Testis (tissue), 3 donors: Measurements from ENCODE around the gene TNPO3. TPM values are rescaled to one million over a fixed set of nuclear protein-coding genes. Genes with fewer than 3 reads are reported as not detected.

Experiments used
- DNase-seq: peaks from one replicate; pipeline ENCODE4 v3.0.0-alpha.2; 2019
- H3K27ac ChIP-seq, 2 donors: fragments of 200-600 bp; sonication (generic); one replicate each; pipeline ENCODE4 v1.5.1; 2019
- H3K27me3 ChIP-seq: fragments of 200-600 bp; sonication (generic); one replicate; pipeline ENCODE4 v1.5.1; 2019
- H3K36me3 ChIP-seq: fragments of 200-600 bp; sonication (generic); one replicate; pipeline ENCODE4 v1.5.1; 2017; ENCODE audit warnings: low read depth; ENCODE audit errors: missing control alignments
- H3K4me1 ChIP-seq: fragments of 200-600 bp; sonication (generic); one replicate; pipeline ENCODE4 v1.5.1; 2019
- H3K4me3 ChIP-seq, 2 donors: fragments of 200-600 bp; sonication (generic); one replicate each; pipeline ENCODE4 v1.5.1; 2017 to 2019
- H3K9me3 ChIP-seq: fragments of 200-600 bp; sonication (generic); one replicate; pipeline ENCODE4 v1.5.1; 2017
- POLR2A ChIP-seq: fragments of 450-650 bp; IDR thresholded peaks from one replicate; pipeline ENCODE4 v1.6.1; 2017; ENCODE audit warnings: antibody characterized with exemption, mild to moderate bottlenecking, moderate library complexity
- WGBS, 2 donors: methylation state at CpG; one replicate each; pipeline ENCODE4 v1.1.5; 2018; 5-methylcytosine and 5-hydroxymethylcytosine counted together
- intact Hi-C: fragments of 100-400 bp; cut with DNase I; formaldehyde crosslinking; loops from one replicate; pipeline ENCODE4 v1.15.1; 2023; ENCODE audit warnings: low total_unique reads
- polyA plus RNA-seq: library from polyadenylated mRNA; stranded (reverse); fragments of 350-450 nt; fragmentation: Illumina TruSeq; extraction: RNeasy Lipid Tissue Mini Kit (QIAGEN cat#74804); gene quantifications from one replicate; pipeline ENCODE4 v1.2.3, GENCODE V29; 2014; ENCODE audit warnings: low read depth, low replicate concordance; ENCODE audit not compliant: insufficient read depth
- total RNA-seq, 2 donors: library from RNA; depleted of rRNA; stranded (reverse); fragments of >200 nt; gene quantifications; one replicate each; pipeline ENCODE4 v1.2.3, GENCODE V29; 2016
- TF ChIP-seq, protein P1 (sequence below), 3 experiments: fragments of 450-650 bp in 2 of 3; fragments of 200-600 bp in 1 of 3; sonication (generic) in 1 of 3; IDR thresholded peaks; one replicate each; pipeline ENCODE4 v1.5.1; 2016 to 2019; ENCODE audit warnings: antibody characterized with exemption in 3 of 3, mild to moderate bottlenecking in 2 of 3, moderate library complexity in 1 of 3

Gene TNPO3
- total and polyA plus RNA-seq, 3 donors from 2014 or later, result 52.5 to 62.8 (median 55.5) TPM

GRCh38 chr7:128948312-128948973 lies 106.5 kb downstream of the TNPO3 start:
- H3K36me3 ChIP-seq, result no peaks in the 10 kb centered on the region
- no peak overlapping the region for H3K4me3 ChIP-seq
- TF ChIP-seq, protein P1, sequence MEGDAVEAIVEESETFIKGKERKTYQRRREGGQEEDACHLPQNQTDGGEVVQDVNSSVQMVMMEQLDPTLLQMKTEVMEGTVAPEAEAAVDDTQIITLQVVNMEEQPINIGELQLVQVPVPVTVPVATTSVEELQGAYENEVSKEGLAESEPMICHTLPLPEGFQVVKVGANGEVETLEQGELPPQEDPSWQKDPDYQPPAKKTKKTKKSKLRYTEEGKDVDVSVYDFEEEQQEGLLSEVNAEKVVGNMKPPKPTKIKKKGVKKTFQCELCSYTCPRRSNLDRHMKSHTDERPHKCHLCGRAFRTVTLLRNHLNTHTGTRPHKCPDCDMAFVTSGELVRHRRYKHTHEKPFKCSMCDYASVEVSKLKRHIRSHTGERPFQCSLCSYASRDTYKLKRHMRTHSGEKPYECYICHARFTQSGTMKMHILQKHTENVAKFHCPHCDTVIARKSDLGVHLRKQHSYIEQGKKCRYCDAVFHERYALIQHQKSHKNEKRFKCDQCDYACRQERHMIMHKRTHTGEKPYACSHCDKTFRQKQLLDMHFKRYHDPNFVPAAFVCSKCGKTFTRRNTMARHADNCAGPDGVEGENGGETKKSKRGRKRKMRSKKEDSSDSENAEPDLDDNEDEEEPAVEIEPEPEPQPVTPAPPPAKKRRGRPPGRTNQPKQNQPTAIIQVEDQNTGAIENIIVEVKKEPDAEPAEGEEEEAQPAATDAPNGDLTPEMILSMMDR (IDR thresholded peaks at IDR 0.05), result no peak
- no peak for TF ChIP-seq POLR2A
- H3K9me3 ChIP-seq, result no peaks in the 10 kb centered on the region
- 83 to 85% methylated on average over 7 to 12 of the region's 12 CpGs for WGBS, 2 donors
- no peaks in the 10 kb centered on the region for H3K4me1 ChIP-seq
- intact Hi-C loops, result no loop called here
- H3K27me3 ChIP-seq, result no peaks in the 10 kb centered on the region
- H3K27ac ChIP-seq, result no peak overlapping the region
- no peak for DNase-seq

GRCh38 chr7:128947854-128948253 lies 107.1 kb downstream of the TNPO3 start:
- no peaks in the 10 kb centered on the region for H3K9me3 ChIP-seq
- H3K36me3 ChIP-seq, result no peaks in the 10 kb centered on the region
- H3K4me1 ChIP-seq, result no peaks in the 10 kb centered on the region
- intact Hi-C loops, result no loop called here
- H3K27ac ChIP-seq, result no peak overlapping the region
- no peak for DNase-seq
- TF ChIP-seq, protein P1 (IDR thresholded peaks at IDR 0.05), result no peak
- no peak for TF ChIP-seq POLR2A
- no peak overlapping the region for H3K4me3 ChIP-seq
- no peaks in the 10 kb centered on the region for H3K27me3 ChIP-seq
- 84 to 85% methylated on average over 7 to 9 of the region's 9 CpGs for WGBS, 2 donors

- Histone ChIP-seq H3K36me3 (no peaks in the 10 kb centered on the region), H3K27me3 (no peaks in the 10 kb centered on the region), H3K27ac (no peak overlapping the region), H3K4me1 (no peaks in the 10 kb centered on the region), H3K4me3 (no peak overlapping the region), H3K9me3 (no peaks in the 10 kb centered on the region)
- DNase-seq, result no peak
- TF ChIP-seq POLR2A, result no peak
- WGBS, 2 donors, result 79 to 89% methylated on average over 13 to 22 of the region's 22 CpGs
- intact Hi-C loops, result no loop called here
Measured at GRCh38 chr7:128946936-128947830, 107.7 kb downstream of the TNPO3 start.

DNA sequence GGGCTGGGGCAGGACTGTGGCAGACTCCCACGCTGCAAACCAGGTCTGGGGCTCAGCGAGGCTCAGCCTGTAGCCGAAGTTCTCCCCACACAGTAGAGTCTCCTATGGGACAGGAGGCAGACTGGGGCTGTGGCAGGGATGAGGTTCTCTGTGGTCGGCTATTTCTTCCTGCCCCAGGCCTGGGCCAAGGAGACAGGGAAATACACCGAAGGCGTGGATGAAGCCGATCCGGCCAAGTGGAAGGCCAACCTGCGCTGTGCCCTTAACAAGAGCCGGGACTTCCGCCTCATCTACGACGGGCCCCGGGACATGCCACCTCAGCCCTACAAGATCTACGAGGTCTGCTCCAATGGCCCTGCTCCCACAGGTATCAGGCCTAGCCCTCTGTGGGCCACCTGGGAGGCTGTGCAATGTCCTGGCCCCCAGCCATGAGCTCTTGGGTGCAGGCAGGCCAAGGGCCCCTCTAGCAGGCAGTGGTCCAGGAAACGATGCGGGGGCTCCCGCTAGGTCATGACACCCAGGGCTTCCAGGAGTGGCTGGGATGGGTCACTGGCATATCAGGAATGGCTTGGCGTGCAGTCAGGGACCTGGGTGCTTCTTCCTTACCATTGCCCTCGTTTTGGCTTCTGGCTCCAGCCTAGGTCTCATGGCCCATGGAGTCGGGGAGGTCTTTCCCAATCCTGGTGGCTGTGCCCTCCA lies 109.1 kb downstream of the TNPO3 start:
- H3K36me3 ChIP-seq, result no peaks in the 10 kb centered on the region
- no peaks in the 10 kb centered on the region for H3K27me3 ChIP-seq
- intact Hi-C loops, result no loop called here
- H3K4me3 ChIP-seq, result no peak overlapping the region
- WGBS, 2 donors, result 87 to 94% methylated on average over 8 to 21 of the region's 21 CpGs
- H3K27ac ChIP-seq, result no peak overlapping the region
- no peaks in the 10 kb centered on the region for H3K4me1 ChIP-seq
- DNase-seq, result no peak
- no peaks in the 10 kb centered on the region for H3K9me3 ChIP-seq
- TF ChIP-seq, protein P1 (IDR thresholded peaks at IDR 0.05), result no peak
